Eye (tissue), 1 donor: ENCODE measurements around the gene PTPN1.
"Not testable (repeated sequence)": the region's sequence is repeated elsewhere in the genome, so short reads cannot be mapped to it uniquely, and the experiment has no call there.

Experiments used
- DNase-seq: peaks from one replicate; pipeline ENCODE4 v3.0.0-alpha.2; 2015

The PTPN1 gene

GRCh38 chr20:50535162-50535561, 25.0 kb downstream of the PTPN1 start:
- DNase-seq: no peak

- no peak for DNase-seq
Measured at GRCh38 chr20:50536333-50536732, 26.1 kb downstream of the PTPN1 start.

- no peak for DNase-seq
Measured at GRCh38 chr20:50537546-50538201, 27.5 kb downstream of the PTPN1 start.

DNA sequence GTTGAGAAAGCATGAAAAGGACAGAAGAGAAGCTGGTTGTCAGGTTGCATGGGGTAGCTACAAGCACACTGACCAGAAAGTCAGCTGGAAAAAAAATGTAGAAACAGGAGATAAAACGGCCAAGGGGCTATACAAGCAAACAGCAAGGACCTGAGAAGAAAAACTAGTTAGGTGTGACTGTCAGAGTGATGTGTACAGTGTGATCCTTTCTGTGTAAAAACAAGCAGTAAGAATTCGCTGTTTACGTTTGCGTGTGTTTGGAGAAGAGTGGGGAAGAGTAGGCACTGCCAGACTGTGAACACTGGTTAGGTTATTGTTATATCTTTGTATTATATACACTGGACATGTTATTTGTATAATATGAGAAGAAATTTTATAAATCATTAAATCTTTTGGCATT, 28.1 kb downstream of the PTPN1 start:
- DNase-seq: no peak

DNA sequence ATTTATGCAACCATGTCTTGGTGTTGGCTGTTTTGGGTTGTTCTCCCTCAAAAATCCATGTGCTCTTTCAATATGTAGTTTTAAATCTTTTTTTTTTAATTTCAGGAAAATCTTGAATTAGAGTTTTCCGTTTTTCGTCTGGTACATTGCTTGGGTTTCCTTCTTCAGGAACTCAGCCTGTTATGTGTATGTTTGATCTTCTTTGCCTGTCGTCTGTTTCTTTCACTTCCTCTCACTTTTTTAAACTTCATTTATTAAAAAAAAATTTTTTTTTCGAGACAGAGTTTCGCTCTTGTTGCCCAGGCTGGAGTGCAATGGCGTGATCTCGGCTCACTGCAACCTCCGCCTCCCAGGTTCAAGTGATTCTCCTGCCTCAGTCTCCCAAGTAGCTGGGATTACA, 29.6 kb downstream of the PTPN1 start:
- DNase-seq: not testable (repeated sequence)

- DNase-seq: no peak
Measured at GRCh38 chr20:50540620-50541605, 30.7 kb downstream of the PTPN1 start.

DNA sequence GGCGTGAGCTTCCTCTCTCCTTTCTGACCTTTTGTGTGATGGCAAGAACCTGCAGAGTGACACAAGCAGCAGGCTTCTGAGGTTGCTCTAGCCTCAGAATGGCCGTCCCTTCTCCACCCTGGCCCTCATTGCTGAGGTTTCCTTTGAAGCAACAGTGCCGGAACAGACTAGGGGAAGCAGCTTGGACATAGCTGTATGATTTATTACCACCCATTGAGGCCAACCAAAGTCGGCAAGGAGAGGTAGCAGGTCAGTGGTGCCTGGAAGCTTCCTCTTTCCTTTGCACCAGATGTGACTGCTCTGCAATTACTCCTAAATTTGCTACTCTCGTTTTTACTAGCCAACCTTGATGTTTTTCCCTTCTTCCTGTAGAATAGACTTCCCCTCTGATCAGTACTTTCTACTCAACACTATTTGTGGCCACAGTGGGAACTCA, 31.4 kb downstream of the PTPN1 start:
- DNase-seq: no peak

DNA sequence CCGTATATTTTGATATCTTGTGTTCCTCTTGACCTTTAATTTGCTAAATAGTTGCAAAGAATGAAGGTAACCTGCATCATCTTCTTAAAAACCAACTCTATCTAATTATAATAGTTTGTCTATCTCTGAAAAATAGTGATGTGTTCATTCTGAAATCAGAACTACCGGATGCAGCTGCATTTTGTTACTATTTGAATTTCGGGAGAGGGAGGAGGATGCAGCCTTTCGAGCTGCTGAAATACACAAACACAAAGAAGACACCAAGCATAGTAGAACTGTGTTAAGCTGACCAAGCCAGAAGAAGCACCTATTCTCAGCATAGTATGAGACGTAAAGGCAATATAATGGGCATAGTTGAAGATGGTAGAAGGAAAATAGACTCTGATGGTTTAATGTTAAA, 33.1 kb downstream of the PTPN1 start:
- no peak for DNase-seq

DNA sequence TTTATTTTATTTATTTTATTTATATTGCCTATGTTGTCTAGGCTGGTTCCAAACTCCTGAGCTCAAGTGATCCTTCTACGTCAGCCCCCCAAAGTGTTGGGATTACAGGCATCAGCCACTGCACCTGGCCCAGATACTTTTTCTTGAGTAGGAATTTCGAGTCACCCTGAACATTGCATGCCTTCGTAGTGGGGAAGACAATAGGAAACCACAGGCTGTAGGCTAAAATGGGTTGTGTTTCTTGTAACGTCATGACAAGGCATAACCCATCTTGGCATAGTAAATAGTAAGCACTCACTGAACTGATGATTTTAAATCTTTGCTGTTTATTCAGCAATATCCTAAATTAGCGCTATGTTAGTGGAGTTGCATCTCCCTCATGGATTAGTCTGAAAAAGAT, 34.9 kb downstream of the PTPN1 start:
- DNase-seq: no peak

DNA sequence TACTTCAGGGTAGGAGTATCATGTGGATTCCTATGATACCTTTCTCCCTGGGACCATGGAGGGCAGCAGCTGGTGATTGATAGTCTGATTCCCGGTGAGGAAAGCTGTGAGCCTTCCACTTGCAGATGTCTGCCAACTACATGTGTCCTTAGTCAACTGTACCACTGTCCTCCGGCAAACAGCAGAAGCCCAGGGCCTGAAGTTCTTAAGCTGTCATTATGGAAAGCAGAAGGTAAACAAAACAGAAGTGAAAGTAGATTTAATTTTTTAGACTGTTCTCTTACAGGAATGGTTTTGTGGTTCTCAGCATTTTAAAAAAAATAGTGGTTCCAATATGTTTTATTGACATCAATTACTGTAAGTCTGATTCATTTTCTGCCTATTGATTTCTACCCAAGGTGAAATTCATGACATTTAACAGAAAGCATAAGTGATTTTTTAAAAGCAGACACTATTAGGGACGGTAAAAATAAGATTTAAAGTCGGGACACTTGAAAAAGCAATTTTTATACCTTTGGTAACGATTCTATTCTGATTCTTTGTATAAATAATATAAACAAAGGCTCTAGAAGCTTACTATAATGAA, 36.6 kb downstream of the PTPN1 start:
- DNase-seq: no peak

GRCh38 chr20:50547964-50548363, 37.8 kb downstream of the PTPN1 start:
- DNase-seq: no peak

DNA sequence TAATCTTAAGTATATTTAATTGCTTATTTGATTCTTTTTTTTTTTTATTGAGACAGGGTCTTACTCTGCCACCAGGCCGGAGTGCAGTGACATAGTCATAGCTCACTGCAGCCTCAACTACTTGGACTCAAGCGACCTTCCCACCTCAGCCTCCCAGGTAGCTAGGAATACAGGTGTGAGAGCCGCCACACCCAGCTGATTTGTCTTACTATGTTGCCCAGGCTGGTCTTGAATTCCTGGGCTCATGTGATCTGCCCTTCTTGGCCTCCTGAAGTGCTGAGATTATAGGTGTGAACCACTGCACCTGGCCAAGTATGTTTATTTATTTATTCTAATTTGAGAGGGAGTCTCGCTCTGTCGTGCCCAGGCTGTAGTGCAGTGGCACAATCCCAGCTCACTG, 38.2 kb downstream of the PTPN1 start:
- no peak for DNase-seq

DNA sequence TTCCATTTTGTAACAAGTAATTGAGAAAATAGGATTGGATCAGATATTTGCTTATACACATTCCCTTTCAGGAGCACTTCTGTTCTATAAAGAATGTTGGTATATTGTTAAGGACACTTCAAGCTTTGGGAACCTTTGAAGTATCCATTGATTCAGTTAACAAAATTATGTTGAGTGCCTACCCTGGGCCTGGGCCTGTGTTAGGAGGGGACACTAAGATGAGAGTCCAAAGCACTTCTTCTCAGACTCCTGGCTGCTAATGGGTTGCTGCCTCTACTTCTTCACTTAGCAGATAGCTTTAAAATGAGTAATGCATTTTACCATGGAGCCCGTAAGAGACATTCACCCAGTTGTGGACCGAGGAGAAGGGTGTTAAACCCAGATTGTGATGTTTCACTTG, 40.3 kb downstream of the PTPN1 start:
- DNase-seq: no peak

- no peak for DNase-seq
Measured at GRCh38 chr20:50551288-50551687, 41.1 kb downstream of the PTPN1 start.

DNA sequence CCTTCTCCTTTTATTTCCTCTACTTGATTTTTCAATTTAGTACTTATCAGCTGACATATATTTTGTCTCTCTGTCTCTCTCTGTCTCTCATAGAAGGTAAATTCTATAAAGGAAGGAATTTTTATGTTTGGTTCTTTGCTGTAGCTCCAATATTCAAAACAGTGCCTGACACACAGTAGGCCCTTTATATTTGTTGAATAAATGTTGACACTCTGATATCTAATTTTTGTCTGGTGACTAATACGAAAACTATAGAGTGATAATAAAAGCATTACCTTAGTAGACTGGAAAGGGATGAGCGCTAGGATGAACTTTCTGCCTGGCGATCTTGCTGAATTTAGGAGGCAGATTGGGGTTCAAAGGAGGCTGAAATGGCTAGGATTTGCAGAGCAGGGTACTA, 42.8 kb downstream of the PTPN1 start:
- DNase-seq: no peak

GRCh38 chr20:50554694-50555579, 44.8 kb downstream of the PTPN1 start:
- DNase-seq: no peak

DNA sequence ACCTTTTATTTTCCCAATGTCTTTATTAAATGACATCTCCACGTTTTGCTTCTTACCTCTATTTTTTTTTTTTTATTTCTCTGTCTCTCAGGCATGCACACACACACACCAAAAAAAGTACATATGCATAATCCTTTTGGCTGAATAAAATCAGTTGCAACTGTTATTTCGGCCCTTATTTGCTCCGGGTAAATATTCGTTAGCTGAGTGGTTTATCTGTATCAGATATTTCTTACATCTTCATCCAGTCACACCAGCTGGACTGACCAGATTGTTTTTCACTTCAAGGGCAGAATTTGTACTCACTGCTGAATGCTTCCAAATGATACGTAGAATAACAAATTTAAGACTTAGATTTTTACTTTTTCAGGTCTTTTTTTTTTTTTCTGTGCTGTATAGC, 45.5 kb downstream of the PTPN1 start:
- DNase-seq: no peak

DNA sequence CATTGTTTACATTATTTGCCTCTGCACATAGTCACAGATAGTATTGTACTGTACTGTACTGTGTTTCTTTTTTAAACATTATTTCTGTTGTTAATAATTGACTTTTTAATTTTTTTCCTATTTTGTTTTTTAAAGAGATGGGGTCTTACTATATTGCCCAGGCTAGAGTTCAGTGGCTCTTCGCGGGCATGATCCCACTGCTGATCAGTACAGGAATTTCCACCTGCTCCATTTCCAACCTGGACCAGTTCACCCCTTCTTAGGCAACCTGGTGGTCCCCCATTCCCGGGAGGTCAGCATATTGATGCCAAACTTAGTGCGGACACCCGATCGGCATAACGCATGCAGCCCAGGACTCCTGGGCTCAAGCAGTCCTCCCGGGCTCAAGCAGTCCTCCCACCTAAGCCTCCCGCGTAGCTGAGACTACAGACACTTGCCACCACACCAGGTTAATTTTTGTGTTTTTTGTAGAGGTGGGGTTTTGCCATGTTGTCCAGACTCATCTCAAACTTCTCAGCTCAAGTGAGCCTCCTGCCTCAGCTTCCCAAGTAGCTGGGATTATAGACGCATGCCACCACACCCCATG, 47.5 kb downstream of the PTPN1 start:
- DNase-seq: no peak

- no peak for DNase-seq
Measured at GRCh38 chr20:50558483-50558925, 48.3 kb downstream of the PTPN1 start.

DNA sequence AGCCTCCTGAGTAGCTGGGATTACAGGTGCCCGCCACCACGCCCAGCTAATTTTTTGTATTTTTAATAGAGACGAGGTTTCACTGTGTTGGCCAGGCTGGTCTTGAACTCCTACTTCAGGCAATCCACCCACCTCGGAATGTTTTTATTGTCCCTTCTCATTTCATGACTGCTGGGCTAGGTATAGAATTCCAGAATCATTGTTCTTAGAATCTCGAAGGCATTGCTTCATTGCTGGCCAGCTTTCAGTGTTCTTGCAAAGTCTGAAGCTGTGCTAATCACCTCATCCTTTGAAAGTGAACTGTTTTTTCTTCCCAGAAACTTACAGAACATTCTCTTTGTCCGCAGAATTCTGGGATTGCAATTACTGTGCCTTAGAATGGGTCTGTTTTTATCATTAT, 49.0 kb downstream of the PTPN1 start:
- DNase-seq: no peak

- no peak for DNase-seq
Measured at GRCh38 chr20:50559856-50560638, 49.9 kb downstream of the PTPN1 start.
